GM18505 (cell line): Measurements from ENCODE around the gene GPRASP2.
A peak's percentile ranks its signal among the peaks of the same experiment; 100 is the strongest.
"Not testable (repeated sequence)": the region's sequence is repeated elsewhere in the genome, so short reads cannot be mapped to it uniquely, and the experiment has no call there.

Source experiments
- ATAC-seq: cut with Tn5 transposase; IDR thresholded peaks from one replicate; pipeline ENCODE4 v1.9.1; 2021; ENCODE audit not compliant: unreplicated experiment
- POLR2A ChIP-seq: IDR thresholded peaks from 4 replicates; pipeline ENCODE4 v1.6.1; 2011; ENCODE audit warnings: borderline replicate concordance; ENCODE audit not compliant: insufficient read depth, insufficient read length; ENCODE audit errors: extremely low read depth

The GPRASP2 gene

GRCh38 chrX:102712216-102712966 is at the start of gene GPRASP2:
GPRASP2 (plus strand) TSS chrX:102712448; CDS start chrX:102714870, 2,422 bp downstream.
- no peak for TF ChIP-seq POLR2A
- peak; percentile 44 for ATAC-seq

- ATAC-seq: not testable (repeated sequence)
These were observed 48.4 kb upstream of the GPRASP2 start for GRCh38 chrX:102663820-102664219.

- not testable (repeated sequence) for ATAC-seq
These were observed 45.2 kb upstream of the GPRASP2 start for GRCh38 chrX:102667034-102667433.

GRCh38 chrX:102669526-102669925 is 42.7 kb upstream of the GPRASP2 start:
- no peak for TF ChIP-seq POLR2A

GRCh38 chrX:102672856-102673255 is 39.4 kb upstream of the GPRASP2 start:
- no peak for TF ChIP-seq POLR2A
- ATAC-seq: no peak

More at GRCh38 chrX:102669526-102669925, 42.7 kb upstream of the GPRASP2 start:
- no peak for ATAC-seq

- ATAC-seq: not testable (repeated sequence)
These were observed 34.8 kb upstream of the GPRASP2 start for GRCh38 chrX:102677479-102677878.

GRCh38 chrX:102684772-102685520 is 27.3 kb upstream of the GPRASP2 start:
- TF ChIP-seq POLR2A: no peak
- ATAC-seq: no peak

- TF ChIP-seq POLR2A: no peak
- no peak for ATAC-seq
These were observed 17.5 kb upstream of the GPRASP2 start for GRCh38 chrX:102694749-102695148.

- TF ChIP-seq POLR2A: no peak
- no peak for ATAC-seq
These were observed 15.9 kb upstream of the GPRASP2 start for GRCh38 chrX:102696306-102696705.

GRCh38 chrX:102697494-102697893 is 14.8 kb upstream of the GPRASP2 start:
- no peak for TF ChIP-seq POLR2A
- no peak for ATAC-seq

- ATAC-seq: no peak
- TF ChIP-seq POLR2A: no peak
These were observed 3.3 kb upstream of the GPRASP2 start for GRCh38 chrX:102708900-102709299.

GRCh38 chrX:102711872-102712215 is 404 bp upstream of the GPRASP2 start:
- no peak for TF ChIP-seq POLR2A
- ATAC-seq: no peak

- no peak for TF ChIP-seq POLR2A
- ATAC-seq: no peak
These were observed 855 bp downstream of the GPRASP2 start for GRCh38 chrX:102712981-102713625.

GRCh38 chrX:102714994-102715393 is 2.7 kb downstream of the GPRASP2 start:
- no peak for TF ChIP-seq POLR2A
- ATAC-seq: no peak
